Liver (tissue), 2 donors: Measurements from ENCODE around the gene ZSWIM6.

Source experiments
- YY1 ChIP-seq: IDR thresholded peaks from 2 replicates; pipeline ENCODE4 v1.6.1; 2016; ENCODE audit warnings: antibody characterized with exemption, mild to moderate bottlenecking
- TF ChIP-seq, protein P1 (sequence below): IDR thresholded peaks from 2 replicates; pipeline ENCODE4 v1.6.1; 2016; ENCODE audit warnings: antibody characterized with exemption
- TF ChIP-seq, protein P2 (sequence below): fragments of 150-350 bp; IDR thresholded peaks from 2 replicates; pipeline ENCODE4 v1.5.1; 2017; ENCODE audit warnings: improper control_type of control experiment, low read depth, low read length; ENCODE audit not compliant: missing input control
- donor health status: healthy.

DNA sequence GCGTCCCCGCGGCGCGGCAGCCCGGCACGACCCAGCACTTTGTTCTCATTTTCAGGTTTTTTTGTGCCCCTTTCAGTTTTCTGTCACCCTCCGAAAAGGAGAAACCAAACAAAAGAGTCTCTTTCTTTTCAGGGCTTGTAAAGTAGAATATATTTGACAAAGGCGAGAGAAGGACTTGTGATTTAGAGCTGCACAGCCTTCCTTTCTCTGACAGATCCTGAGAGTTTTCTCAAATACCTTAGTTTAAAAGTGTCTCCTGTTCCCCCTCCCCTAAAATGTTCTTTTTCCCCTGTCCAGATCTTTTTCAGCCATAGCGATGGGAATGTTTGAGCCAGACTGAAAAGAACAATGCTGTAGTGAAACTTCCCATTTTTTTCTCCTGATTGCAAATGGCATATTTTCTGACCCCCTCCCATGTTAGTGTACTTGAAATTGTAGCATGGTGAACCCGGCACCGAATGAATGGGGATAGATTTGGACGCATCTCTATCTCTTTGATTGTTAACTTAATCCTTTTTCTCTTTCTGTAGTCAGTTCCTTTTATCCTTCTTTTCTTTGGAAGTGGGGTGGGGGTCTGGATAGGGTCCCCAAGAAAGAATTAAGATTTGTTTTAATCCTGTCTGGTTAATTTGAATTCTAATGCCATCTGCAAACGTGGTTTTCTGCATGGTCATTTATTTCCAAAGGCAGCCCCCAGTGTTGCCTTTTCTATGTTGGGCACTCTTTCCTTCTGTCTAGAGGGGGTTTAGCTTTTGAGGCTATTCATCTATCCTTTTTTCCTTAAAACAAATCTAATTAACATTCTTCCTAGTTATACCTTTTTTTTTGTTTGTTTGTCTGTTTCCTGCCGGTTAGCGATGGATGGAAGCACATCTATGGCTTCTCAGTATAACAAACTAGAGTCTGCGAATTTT, 2.2 kb downstream of the ZSWIM6 start:
- TF ChIP-seq, protein P1, sequence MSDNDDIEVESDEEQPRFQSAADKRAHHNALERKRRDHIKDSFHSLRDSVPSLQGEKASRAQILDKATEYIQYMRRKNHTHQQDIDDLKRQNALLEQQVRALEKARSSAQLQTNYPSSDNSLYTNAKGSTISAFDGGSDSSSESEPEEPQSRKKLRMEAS, result no peak
- TF ChIP-seq, protein P2, sequence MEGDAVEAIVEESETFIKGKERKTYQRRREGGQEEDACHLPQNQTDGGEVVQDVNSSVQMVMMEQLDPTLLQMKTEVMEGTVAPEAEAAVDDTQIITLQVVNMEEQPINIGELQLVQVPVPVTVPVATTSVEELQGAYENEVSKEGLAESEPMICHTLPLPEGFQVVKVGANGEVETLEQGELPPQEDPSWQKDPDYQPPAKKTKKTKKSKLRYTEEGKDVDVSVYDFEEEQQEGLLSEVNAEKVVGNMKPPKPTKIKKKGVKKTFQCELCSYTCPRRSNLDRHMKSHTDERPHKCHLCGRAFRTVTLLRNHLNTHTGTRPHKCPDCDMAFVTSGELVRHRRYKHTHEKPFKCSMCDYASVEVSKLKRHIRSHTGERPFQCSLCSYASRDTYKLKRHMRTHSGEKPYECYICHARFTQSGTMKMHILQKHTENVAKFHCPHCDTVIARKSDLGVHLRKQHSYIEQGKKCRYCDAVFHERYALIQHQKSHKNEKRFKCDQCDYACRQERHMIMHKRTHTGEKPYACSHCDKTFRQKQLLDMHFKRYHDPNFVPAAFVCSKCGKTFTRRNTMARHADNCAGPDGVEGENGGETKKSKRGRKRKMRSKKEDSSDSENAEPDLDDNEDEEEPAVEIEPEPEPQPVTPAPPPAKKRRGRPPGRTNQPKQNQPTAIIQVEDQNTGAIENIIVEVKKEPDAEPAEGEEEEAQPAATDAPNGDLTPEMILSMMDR, result no peak
- no peak for TF ChIP-seq YY1
